ENCODE data around the gene FBXO9. TPM values are rescaled to one million over a fixed set of nuclear protein-coding genes. Genes with fewer than 3 reads are reported as not detected.

FBXO9 gene
- total RNA-seq, 2 donors from 2014 or later = 49.7 to 57.9 TPM

DNA sequence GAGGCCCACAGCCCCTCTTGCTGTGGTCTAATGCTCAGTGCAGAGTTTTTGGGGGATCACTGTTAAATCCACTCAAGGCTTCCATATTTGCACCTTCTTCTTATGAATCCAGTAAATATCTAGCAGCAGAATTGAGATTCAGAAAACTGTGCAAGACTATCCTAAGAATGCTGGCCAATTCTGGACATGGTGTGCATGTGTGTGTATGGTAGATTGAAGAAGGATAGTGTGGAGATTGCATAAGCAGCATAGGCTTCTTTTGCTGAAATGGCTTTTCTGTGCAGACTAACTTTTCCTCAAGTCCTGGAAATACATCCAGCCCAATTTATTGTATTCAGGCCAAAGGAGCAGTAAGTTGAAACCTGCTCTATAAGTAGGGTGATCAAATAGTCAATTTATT is 39.7 kb downstream of the FBXO9 start:
- H3K36me3 ChIP-seq = no peaks in the 10 kb centered on the region
- no peak overlapping the region for H3K9ac ChIP-seq (ENCODE audit: low read depth in 2 of 2, low read length in 2 of 2)
- H3K9me3 ChIP-seq = no peaks in the 10 kb centered on the region
- TF ChIP-seq CTCF (IDR thresholded peaks at IDR 0.05) = no peak
- H3K4me3 ChIP-seq = no peak overlapping the region
- intact Hi-C loops (cut with DNase I) = no loop called here
- no peaks in the 10 kb centered on the region for H3K27me3 ChIP-seq
- no peak overlapping the region for H3K27ac ChIP-seq
- no peak for DNase-seq
- no peaks in the 10 kb centered on the region for H3K4me1 ChIP-seq

DNA sequence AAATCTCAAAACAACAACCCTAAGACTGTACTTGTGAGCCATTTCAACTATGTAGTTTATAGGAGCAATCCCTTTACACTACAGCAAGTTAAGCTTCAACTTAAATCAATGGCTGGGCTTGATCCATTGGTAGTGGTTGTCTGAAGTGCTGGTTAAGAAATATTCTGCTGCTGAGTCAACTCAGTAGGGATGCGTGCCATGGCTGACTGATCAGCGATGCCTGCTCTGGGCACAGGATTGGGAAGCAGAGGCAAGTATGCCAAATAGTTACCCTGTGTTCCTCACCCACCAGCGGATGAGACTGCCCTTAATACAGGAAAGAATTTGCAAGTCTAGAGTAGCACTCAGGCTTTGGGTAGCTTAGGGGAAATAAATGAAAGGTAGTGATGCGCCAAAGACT is 41.9 kb downstream of the FBXO9 start:
- no peaks in the 10 kb centered on the region for H3K27me3 ChIP-seq
- no peak for TF ChIP-seq CTCF (IDR thresholded peaks at IDR 0.05)
- no peaks in the 10 kb centered on the region for H3K4me1 ChIP-seq
- no peaks in the 10 kb centered on the region for H3K36me3 ChIP-seq
- no peak overlapping the region for H3K27ac ChIP-seq
- no peak overlapping the region for H3K9ac ChIP-seq (ENCODE audit: low read depth in 2 of 2, low read length in 2 of 2)
- no peaks in the 10 kb centered on the region for H3K9me3 ChIP-seq
- intact Hi-C loops (cut with DNase I) = no loop called here
- no peak overlapping the region for H3K4me3 ChIP-seq
- no peak for DNase-seq

DNA sequence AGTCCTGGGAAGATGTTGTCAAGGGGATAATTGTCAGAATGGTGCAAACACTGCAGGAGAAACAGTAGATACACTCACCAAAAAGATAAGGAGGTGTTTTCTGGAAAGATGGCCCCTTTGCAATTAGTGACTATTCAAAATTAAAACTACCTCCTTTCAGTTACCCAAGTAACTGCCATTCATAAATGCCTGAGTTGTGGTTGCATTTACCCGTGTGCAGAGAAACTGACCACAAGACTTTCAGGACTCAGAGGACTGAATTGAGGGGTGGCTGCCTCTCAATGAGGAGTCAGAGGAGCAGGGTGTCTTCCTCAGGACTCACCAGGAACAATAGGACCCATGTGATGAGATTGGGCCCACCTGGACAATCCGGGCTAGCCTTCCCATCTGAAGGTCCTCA is 44.4 kb downstream of the FBXO9 start:
- H3K9ac ChIP-seq (ENCODE audit: low read depth in 2 of 2, low read length in 2 of 2) = no peak overlapping the region
- H3K27me3 ChIP-seq = no peaks in the 10 kb centered on the region
- no peak overlapping the region for H3K27ac ChIP-seq
- H3K4me3 ChIP-seq = no peak overlapping the region
- intact Hi-C loops (cut with DNase I) = no loop called here
- H3K9me3 ChIP-seq = no peaks in the 10 kb centered on the region
- no peaks in the 10 kb centered on the region for H3K4me1 ChIP-seq
- TF ChIP-seq CTCF (IDR thresholded peaks at IDR 0.05) = no peak
- H3K36me3 ChIP-seq = no peaks in the 10 kb centered on the region
- no peak for DNase-seq

- DNase-seq = no peak
- intact Hi-C loops (cut with DNase I) = no loop called here
- no peak for TF ChIP-seq CTCF (IDR thresholded peaks at IDR 0.05)
- no peaks in the 10 kb centered on the region for H3K27me3 ChIP-seq
- H3K27ac ChIP-seq = no peak overlapping the region
- no peaks in the 10 kb centered on the region for H3K9me3 ChIP-seq
- H3K4me3 ChIP-seq = no peak overlapping the region
- no peaks in the 10 kb centered on the region for H3K4me1 ChIP-seq
- no peak overlapping the region for H3K9ac ChIP-seq (ENCODE audit: low read depth in 2 of 2, low read length in 2 of 2)
- H3K36me3 ChIP-seq = no peaks in the 10 kb centered on the region
Observed at GRCh38 chr6:53111865-53112264, 46.7 kb downstream of the FBXO9 start.

GRCh38 chr6:53112404-53112803 is 47.2 kb downstream of the FBXO9 start:
- H3K4me3 ChIP-seq = no peak overlapping the region
- H3K27ac ChIP-seq = no peak overlapping the region
- H3K27me3 ChIP-seq = no peaks in the 10 kb centered on the region
- DNase-seq = peak; percentile 34
- no peak overlapping the region for H3K9ac ChIP-seq (ENCODE audit: low read depth in 2 of 2, low read length in 2 of 2)
- no peak for TF ChIP-seq CTCF (IDR thresholded peaks at IDR 0.05)
- H3K9me3 ChIP-seq = no peaks in the 10 kb centered on the region
- H3K4me1 ChIP-seq = no peaks in the 10 kb centered on the region
- intact Hi-C loops (cut with DNase I) = no loop called here
- H3K36me3 ChIP-seq = no peaks in the 10 kb centered on the region

- Histone ChIP-seq H3K27me3 (no peaks in the 10 kb centered on the region), H3K9ac (ENCODE audit: low read depth in 2 of 2, low read length in 2 of 2) (no peak overlapping the region), H3K27ac (no peak overlapping the region), H3K36me3 (no peaks in the 10 kb centered on the region), H3K9me3 (no peaks in the 10 kb centered on the region), H3K4me3 (no peak overlapping the region), H3K4me1 (no peaks in the 10 kb centered on the region)
- intact Hi-C loops (cut with DNase I) = no loop called here
- TF ChIP-seq CTCF (IDR thresholded peaks at IDR 0.05) = no peak
- DNase-seq = no peak
Observed at GRCh38 chr6:53112871-53113270, 47.7 kb downstream of the FBXO9 start.

All from colonic mucosa (tissue), 4 donors.